GM18867 (cell line): ENCODE results near the gene TASOR2.

Experiments
- ATAC-seq: cut with Tn5 transposase; IDR thresholded peaks from one replicate; pipeline ENCODE4 v1.9.1; 2021; ENCODE audit warnings: mild to moderate bottlenecking, moderate library complexity; ENCODE audit not compliant: unreplicated experiment

TASOR2 gene, protein sequence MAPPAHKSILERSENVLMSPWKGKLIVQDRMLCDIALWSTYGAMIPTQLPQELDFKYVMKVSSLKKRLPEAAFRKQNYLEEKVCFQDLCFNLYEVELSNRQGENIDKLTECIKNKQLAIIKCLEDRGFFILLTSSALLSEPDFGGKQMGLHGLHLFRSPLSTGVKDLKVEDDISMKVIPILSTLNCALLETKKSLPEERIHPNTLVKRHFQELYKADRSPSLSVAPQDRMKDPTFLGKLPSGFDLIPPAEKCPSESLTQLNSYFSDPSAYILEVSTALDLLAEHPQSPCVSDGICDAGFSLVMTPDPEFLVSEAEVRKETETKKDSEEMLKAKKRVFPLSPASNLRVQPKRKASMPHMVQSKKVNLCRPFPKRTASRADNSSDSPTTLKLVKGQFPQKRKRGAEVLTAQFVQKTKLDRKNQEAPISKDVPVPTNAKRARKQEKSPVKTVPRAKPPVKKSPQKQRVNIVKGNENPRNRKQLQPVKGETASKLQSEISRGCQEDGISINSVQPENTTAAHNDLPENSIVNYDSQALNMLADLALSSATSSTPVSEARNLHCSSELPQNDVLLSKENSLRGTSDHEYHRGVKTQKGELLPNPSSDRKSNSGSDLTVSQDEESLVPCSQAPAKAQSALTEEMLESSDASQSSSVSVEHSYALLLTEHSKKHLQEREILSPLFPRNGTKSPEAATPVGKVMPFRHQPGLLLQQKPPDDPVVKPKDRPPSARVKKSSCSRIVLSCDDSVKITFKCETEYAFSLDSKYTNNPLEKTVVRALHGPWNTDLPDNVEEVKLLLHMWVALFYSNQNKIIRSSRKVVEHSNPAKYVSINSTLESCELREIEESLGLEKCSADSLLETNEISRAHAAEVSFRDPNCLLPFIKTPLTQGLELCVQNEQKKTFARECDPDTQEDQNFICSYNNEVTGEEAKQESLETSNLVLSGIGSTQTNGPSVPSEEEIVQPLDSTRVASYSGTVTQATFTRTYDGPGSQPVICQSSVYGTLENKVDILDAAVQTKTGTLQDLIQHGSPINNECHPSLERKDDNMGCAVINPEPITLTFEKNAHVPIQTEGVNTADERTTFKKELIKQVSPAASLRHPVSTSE (N-terminal part only)

DNA sequence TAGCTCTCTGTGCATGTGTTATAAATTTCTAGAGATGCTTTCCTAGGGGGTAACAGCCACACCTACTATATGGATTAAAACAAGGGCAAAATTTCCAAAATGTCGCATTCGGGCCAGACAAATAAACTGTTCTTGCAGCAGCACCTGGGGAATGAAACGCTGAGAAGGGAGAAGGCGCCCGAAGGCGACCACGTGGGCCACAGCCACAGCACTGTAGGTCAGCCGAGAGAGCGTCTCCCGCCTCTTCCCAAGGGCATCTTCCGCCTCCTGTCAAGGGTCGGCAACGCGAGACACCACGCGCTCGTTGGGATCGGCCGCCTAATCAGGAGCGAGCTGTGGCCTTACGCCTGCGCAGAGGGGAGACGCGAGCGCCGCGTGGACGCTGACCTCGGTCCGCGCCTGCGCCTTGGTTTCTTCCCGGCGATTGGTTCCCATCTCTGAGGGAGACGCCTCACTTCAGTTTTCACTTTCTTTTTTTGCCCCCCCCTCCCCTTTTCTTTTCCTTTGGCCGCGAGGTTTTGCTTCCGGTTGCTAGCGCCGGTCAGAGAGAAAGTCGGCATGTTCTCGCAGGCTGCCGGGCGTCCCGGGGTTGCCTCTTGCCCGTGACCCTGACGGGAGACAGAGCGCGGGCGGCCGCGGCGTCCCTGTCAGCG lies at the start of gene TASOR2:
Gene TASOR2 (plus strand): TSS at position 521 of the 653 bp plus-strand sequence. CDS start 35,805 bp downstream, outside the sequence.
- peak; percentile 79 for ATAC-seq

DNA sequence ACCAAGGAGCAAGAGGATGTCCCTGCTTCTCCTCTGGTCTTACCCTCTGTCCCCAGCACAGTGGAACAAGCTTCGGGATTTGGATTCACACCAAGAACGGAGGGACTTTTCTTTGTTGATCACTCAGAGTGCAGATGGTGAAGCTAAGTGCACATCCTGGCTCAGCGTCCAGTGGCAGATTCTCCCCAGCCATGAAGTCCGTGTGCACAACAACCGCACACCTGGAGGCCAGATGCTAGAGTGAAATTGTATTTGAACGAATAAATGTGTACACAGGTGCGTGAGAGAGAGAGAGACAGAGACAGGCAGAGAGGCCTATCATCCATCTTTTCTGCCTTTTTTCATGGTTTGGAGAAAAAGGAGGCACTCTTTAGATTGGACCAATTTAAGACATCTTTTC lies 49.7 kb upstream of the TASOR2 start:
- ATAC-seq: no peak

DNA sequence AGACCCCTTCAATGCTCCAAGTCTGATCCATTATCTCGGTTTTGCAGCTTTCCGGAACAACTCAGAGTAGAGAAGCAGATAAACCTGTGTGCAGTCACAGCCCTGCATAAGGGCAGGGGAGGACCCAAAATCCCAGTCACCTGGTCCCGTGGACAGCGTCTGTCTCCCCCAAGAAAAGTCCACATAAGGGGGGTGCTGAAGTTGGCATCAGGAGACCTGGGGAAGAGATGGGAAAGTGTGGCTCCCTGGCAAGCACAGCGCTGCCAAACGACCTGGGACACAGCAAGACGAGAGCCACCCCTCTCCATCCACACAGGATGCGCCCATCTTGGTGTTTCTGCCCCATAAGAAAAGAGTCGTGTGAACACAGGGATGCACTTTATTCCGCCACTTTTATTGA lies 46.1 kb upstream of the TASOR2 start:
- ATAC-seq: no peak

DNA sequence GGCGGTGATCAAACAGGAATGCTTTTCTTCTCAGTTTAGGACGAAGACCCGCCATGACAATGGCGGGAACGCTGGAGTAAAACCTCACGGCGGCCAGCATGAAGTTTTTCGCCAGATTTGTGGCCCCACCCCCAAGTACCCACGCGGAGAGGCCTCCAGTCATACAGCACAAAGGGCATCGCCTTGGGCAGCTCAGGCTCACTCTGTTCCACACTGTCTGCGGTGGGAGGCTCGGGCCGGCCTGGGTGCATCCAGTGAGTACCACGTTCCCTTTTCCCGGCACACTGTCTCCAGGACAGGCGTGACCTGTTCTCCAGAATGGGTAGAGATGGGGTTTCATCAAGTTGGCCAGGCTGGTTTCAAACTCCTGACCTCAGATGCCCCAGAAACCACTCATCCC lies 45.6 kb upstream of the TASOR2 start:
- ATAC-seq: no peak

DNA sequence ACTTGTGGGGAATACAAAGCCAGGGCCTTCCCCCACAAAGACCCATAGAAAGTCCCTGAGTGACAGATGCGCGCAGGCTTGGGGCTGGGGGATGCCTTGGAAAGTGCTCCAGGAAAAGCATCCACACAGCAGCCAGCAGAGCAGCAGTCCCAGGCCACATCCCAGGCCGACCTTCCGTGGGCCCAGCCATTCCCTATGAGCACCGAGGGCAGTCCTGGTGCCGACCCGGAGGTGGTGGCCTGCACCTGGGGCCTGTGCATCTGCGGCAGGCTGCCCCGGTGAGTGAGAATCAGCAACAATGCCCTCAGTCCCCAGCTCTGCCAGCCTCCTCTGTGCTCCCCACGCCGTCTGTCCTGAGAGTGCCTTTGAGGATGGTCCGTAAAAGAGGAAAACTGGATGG lies 44.6 kb upstream of the TASOR2 start:
- ATAC-seq: no peak

DNA sequence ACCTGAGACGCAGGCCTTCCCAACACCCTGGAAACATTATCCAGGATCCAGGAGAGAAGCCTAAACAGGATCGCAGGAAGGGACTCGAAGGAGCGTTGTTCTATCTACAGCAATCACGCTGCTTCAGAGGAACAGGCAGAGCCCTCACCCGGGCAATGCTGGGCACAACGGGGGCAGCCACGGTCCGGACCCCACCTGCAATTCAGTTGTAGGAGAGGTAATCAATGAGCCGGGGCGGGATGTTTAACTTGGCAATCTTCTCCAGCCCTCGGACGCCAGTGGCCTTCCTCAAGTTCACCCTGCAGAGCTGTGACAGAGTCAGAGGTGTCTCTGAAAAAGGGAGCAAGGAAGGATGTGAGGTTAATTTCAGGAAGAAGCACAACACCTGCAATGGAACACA lies 44.1 kb upstream of the TASOR2 start:
- no peak for ATAC-seq

DNA sequence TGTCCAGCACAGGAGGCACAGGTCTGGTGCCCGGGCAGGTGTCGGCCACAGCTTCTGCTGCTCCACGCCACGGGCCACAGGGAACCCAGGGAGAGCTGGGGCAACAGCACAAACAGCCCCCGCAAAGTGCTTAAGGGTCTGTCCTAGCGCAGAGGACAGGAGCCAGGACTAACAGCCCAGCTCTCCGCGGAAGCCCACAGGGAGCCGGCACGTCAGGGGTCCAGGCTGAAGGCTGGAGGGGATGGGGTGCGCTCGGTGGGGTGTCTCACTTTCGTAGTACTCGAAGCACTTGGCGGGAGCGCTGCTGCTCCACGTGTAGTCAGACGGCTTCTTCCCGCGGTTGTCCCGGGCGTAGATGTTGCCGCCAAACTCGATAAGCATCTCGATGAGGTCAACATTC lies 43.1 kb upstream of the TASOR2 start:
- ATAC-seq: no peak

DNA sequence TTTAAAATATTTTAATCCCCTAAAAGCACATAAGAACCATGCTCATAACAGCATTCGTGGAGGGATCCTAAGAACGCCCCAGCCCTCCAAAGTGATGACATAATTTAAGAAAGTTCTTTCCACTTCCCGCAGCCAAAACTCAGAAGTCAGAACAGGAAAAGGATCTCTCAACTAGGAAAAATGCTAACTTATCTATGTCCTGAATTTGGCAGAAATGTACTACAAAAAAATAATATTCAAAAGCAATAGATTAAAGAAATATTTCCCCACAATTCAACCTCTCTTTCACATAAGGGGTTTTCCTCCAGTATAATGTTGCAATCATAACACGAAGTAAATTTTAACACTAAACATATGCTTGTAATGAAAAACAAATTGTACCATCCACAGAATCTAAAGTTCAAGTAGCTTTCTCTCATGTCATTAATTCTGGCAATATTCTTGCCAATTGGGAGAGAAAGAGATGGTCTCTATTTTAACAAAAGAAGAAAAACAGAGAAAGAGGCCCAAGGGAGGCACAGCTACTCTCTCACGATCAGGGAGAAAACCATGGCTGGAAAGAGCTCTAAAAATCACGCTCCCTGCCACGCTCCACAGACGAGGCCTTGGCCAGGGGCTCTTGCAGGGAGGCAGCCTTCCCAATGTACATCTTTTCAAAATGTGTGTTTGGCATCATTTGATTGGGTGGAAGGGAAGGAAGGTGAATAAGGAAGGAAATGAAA lies 41.1 kb upstream of the TASOR2 start:
- ATAC-seq: no peak

DNA sequence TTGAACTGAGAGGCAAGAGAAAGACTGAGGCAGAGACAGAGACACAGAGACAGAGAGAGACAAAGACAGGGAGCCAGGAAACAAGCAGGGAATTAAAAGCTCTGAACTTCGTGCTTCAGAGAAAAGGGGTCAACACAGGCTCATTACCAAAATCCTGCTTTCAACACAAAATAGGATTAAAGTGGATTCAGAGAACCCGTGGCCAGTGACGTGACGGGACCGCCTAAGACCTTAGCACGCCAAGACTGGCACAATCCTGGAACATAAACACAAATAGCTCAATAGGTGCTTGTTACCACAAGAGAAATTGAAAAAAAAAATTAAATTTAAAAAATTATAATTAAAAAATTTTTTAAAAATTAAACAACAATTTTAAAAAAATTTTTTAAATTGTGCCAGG lies 39.7 kb upstream of the TASOR2 start:
- no peak for ATAC-seq

DNA sequence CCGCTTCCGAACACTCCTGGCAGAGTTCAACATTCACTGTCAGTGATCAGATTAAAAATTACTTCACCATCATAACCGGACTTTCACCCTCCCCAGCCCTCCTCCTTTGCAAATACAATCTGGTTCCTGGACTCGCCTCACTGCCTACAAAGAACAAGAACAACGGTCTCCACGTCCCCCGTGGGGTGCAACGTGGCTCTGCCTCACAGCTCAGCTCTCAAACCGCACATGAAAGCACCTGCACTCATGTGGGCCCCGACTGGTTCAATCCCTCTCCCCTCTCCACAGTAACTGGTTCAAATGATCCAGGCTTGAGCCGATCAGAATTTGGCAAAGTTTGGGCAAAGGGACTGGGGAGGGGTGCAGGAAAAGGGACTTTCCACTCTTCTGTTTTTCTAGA lies 39.3 kb upstream of the TASOR2 start:
- no peak for ATAC-seq

DNA sequence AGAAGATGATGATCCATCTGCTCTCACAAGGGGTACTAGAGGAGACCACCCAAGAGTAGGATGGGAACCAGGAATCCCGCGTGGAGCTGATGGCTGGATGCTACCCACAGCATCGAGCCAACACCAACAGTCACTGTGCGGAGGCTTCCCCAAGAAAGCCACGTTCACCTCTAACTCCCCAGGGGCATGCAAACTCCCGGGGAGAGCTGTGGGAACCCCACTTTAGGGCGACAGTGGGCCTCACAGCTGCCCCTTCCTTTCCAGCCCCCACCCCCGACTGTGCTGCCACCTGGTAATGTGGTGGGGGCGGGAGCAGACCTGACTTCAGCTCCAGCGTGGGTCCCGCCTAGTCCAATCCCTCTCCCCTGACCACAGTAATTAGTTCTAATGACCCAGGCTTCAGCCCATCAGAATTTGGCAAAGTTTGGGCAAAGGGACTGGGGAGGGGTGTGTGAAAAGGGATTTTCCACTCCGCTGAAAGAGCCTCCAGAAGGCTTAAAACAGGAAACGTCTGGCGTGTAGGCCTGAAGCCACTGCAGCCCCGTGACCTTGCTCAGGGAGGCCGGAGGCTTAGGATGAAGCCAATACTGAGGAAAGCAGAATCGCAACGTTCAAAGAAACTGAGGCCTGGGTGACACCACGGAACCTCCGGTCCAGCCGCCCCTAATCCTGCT lies 38.6 kb upstream of the TASOR2 start:
- no peak for ATAC-seq

DNA sequence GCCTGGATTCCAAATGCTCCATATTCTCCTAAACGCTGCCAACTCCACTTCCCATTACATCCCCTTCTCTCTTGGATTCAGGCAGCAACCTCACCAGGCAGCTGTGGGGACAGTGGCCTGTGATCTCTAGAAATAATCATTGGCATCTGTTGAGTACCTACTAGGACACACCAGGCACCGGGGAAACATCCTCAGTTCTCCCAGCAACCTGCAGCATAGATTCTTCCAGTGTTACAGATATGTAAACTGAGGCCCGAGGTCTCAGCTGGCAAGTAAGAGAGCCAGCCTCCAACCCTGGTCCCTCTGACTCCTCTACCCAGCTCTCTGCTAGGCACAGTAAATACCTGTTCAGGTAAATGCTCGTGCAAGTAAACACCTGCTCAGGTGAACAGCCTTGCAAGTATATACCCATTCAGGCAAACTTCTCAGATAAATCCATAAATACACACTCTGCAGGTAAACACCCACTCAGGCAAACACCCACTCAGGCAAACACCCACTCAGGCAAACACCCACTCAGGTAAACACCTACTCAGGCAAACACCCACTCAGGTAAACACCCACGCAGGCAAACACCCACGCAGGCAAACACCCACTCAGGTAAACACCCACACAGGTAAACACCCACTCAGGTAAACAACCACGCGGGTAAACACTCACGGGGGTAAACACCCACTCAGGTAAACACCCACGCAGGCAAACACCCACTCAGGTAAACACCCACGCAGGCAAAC lies 37.0 kb upstream of the TASOR2 start:
- no peak for ATAC-seq

DNA sequence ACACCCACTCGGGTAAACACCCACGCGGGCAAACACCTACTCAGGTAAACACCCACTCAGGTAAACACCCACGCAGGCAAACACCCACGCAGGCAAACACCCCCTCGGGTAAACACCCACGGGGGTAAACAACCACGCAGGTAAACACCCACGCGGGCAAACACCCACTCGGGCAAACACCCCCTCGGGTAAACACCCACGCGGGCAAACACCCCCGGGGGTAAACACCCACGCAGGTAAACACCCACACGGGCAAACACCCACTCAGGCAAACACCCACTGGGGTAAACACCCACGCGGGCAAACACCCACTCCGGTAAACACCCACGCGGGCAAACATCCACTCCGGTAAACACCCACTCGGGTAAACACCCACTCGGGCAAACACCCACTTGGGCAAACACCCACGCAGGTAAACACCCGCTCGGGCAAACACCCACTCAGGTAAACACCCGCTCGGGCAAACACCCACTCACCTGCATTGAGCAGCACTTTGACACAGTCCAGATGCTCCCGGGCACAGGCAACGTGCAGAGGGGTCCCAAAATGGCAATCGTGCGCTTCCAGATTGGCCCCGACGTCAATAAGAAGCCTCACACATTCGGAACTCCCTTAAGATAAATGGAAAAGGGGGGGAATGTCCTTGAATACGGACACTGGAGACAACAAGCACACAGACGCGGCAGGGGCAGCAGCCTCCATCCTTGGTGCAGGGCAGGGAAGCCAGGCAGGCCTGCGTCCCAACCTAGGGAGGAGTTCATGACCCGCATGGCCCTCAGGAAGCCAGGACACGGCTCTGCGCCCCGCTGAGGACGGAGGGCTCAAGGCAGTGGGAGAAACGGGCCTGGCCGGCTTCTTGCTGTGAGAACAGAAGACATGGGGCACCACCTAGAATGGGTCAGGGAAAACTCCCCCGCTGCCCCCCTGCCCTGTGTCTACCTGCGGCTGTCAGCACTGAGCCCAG lies 35.9 kb upstream of the TASOR2 start:
- no peak for ATAC-seq

DNA sequence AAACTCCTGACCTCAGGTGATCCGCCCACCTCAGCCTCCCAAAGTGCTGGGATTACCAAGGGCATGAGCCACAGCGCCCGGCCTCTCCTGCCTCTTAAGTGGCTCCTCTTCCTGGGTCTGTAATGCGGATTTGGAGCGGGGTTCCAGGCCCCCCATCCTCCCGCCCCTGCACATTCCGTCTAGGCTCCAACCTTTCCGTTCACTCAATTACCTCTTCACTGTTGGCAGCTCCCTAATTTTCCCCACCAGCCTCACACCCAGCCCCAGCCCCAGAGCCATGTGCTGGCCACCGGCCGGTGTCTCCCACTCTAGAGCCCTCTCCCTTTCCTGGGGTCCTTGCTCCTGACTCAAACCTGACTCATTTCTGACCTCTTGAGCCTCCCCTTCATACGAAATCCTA lies 34.9 kb upstream of the TASOR2 start:
- no peak for ATAC-seq

DNA sequence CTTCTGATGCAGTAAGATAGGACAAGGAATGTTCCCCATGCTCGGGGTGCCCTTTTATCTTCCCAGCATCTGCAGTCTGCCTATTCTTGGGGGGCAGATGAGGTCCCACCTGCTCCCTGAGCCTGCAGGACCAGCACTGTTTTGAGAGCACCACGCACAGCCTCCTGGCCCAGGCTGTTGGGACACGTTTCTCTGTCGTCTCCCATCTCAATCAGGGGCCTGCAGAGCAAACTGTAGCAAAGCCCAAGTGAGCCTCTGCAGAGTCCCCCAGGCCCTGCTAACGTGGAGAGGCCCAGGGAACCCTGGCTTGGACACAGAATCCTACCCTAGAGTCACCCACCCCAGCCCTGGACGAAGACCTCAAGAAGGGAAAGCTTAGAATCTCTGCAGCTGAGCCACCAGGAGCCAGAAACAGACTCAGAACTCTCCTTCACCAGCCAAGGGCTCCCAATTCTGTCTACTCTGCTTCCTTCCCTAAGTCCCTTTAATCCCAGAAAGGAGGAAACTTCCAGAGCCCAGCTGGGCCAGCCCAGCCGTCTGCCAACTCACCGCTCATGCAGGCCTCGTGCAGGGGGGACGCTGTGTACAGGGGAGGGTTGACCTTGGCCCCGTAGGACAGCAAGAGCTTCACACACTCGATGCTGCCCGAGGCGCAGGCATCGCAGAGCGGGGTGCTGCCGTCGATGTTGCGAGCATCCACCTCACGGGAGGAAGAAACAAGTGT lies 33.8 kb upstream of the TASOR2 start:
- ATAC-seq: no peak

DNA sequence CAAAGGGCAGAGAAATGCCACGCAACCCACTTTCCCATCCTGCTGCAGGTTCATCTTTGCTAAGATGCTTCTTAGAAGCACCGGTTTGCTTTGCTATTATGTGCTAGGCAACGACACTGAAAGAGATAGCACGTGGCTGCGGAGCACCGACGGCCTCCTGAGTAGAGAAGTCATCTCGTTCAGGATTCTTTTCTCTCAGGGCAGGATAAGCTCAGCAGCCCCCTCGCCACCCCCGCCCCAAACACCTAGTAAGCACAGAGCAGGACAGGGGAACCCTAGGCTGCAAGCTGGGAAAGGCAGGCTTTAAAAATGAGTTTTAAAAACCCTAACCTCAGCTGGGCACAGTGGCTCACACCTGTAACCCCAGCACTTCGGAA lies 33.3 kb upstream of the TASOR2 start:
- ATAC-seq: no peak

DNA sequence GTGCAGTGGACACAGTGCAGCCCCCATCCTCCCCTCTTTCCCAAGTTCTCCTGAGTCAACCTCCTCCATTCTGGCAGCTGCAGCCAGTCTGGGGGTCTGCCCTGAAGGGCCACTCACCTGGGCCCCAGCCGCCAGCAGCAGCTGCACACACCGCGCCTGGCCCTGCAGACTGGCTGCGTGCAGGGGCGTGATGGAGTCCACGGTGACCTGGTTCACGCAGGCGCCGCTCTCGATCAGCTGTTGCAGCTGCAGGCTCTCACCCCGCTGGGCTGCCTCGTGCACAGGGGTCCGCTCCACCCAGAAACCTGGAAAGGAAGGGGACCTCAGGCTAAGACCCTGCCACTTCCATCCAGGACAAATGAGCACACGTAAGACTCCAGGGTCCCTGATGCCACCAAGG lies 31.9 kb upstream of the TASOR2 start:
- ATAC-seq: no peak
